HG02623 (cell line): ENCODE measurements around the gene CHD2.

Source experiments
- ATAC-seq: cut with Tn5 transposase; IDR thresholded peaks from one replicate; pipeline ENCODE4 v1.9.1; 2021; ENCODE audit warnings: moderate library complexity; ENCODE audit not compliant: unreplicated experiment

The CHD2 gene

GRCh38 chr15:93063796-93064690, 163.9 kb downstream of the CHD2 start:
- ATAC-seq = no peak

- no peak for ATAC-seq
Observed at GRCh38 chr15:93065641-93066045, 165.5 kb downstream of the CHD2 start.

- no peak for ATAC-seq
Observed at GRCh38 chr15:93066224-93066681, 166.1 kb downstream of the CHD2 start.

- ATAC-seq = no peak
Observed at GRCh38 chr15:93066834-93067648, 166.9 kb downstream of the CHD2 start.

DNA sequence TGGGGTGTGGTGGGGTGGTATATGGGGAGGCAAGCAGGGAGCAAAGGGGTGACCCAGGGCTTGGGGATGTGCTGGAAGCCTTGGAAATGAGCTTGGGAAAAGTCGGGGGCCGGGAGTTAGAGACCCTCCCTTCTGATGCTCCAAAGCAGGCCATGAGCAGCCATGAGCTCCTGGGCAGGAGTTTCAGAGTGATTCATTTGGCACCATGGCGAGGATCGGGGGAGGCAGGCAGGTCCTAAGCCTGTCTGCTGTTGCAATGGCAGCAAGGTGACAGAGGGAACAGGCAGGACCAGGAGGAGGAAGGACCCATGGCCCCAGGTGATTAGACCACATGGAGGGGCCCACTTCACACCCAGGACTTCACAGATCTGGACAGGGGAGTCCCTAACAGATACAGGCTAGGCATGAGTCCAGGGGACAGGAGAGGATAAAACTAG, 167.5 kb downstream of the CHD2 start:
- ATAC-seq = no peak

DNA sequence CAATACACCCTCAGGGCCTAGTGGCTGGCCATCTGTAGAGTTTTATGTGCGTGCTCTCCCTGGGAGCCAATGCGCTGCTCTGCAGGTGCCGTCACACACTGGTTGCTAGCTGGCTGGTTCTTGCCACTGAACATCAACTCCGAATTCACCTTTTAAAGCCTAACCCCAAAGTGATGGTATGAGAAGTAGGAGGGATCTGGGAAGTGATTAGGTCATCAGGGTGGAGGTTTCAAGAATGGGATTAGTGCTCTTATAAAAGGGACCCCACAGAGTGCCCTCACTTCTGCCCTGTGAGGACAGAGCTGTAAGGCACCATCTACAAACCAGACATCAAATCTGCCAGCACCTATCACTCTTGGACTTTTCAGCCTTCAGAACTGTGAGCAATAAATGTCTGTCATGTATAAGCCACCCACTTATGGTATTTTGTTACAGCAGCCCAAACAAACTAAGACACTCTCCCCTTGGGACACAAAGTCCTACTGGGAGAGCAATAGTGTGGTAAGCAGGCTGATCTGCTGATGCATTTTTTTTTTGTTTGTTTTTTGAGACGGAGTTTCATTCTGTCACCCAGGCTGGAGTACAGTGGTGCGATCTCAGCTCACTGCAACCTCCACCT, 168.6 kb downstream of the CHD2 start:
- no peak for ATAC-seq

DNA sequence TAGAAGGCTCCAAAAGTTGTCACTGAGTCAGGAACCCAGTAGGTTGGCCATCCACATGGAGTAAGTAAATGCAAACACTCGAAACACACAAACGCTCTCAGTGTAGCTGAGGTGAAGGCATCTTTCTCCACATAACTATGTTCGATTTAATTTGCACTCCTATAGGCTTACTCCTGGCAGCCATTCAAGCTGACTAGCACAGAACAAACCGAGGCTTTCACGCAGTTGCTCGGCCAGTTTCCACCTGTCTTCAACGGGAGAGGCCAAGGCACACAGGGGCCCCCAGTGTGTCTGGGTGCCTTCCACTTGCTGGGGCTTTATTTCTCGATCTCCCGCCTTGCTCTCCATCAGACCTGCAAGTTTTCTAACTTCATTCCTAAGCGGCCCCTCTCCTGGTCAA, 170.0 kb downstream of the CHD2 start:
- ATAC-seq = no peak

- ATAC-seq = no peak
Observed at GRCh38 chr15:93070551-93071296, 170.6 kb downstream of the CHD2 start.

- no peak for ATAC-seq
Observed at GRCh38 chr15:93071469-93071936, 171.4 kb downstream of the CHD2 start.

GRCh38 chr15:93072011-93072410, 171.9 kb downstream of the CHD2 start:
- no peak for ATAC-seq

- no peak for ATAC-seq
Observed at GRCh38 chr15:93072411-93073394, 172.6 kb downstream of the CHD2 start.

- ATAC-seq = no peak
Observed at GRCh38 chr15:93073465-93073952, 173.4 kb downstream of the CHD2 start.

GRCh38 chr15:93074599-93074998, 174.5 kb downstream of the CHD2 start:
- ATAC-seq = no peak

GRCh38 chr15:93076217-93076616, 176.1 kb downstream of the CHD2 start:
- no peak for ATAC-seq

GRCh38 chr15:93076875-93077274, 176.8 kb downstream of the CHD2 start:
- no peak for ATAC-seq
